Measurements from ENCODE around the gene DUSP8.

Gene DUSP8

GRCh38 chr11:1549338-1550330 is 22.4 kb downstream of the DUSP8 start:
- DNase-seq: no peak

- DNase-seq: no peak
Observed at GRCh38 chr11:1548221-1549070, 23.6 kb downstream of the DUSP8 start.

GRCh38 chr11:1547467-1548098 is 24.5 kb downstream of the DUSP8 start:
- DNase-seq: no peak

- no peak for DNase-seq
Observed at GRCh38 chr11:1546536-1547466, 25.3 kb downstream of the DUSP8 start.

- DNase-seq: no peak
Observed at GRCh38 chr11:1546077-1546535, 26.0 kb downstream of the DUSP8 start.

- no peak for DNase-seq
Observed at GRCh38 chr11:1545432-1545831, 26.6 kb downstream of the DUSP8 start.

- no peak for DNase-seq
Observed at GRCh38 chr11:1544536-1544935, 27.5 kb downstream of the DUSP8 start.

- DNase-seq: no peak
Observed at GRCh38 chr11:1543606-1544263, 28.3 kb downstream of the DUSP8 start.

- no peak for DNase-seq
Observed at GRCh38 chr11:1542267-1542666, 29.8 kb downstream of the DUSP8 start.

- no peak for DNase-seq
Observed at GRCh38 chr11:1541474-1542204, 30.4 kb downstream of the DUSP8 start.

- no peak for DNase-seq
Observed at GRCh38 chr11:1540074-1540473, 32.0 kb downstream of the DUSP8 start.

GRCh38 chr11:1538153-1538552 is 33.9 kb downstream of the DUSP8 start:
- no peak for DNase-seq

- no peak for DNase-seq
Observed at GRCh38 chr11:1536065-1536843, 35.8 kb downstream of the DUSP8 start.

- DNase-seq: no peak
Observed at GRCh38 chr11:1534682-1535081, 37.4 kb downstream of the DUSP8 start.

GRCh38 chr11:1534171-1534570 is 37.9 kb downstream of the DUSP8 start:
- DNase-seq: no peak

- no peak for DNase-seq
Observed at GRCh38 chr11:1533342-1533725, 38.7 kb downstream of the DUSP8 start.

- no peak for DNase-seq
Observed at GRCh38 chr11:1532606-1533341, 39.3 kb downstream of the DUSP8 start.

- peak; percentile 92 for DNase-seq
Observed at GRCh38 chr11:1532014-1532586, 40.0 kb downstream of the DUSP8 start.
